Small intestine (tissue), 7 donors: Measurements from ENCODE around the gene KCNAB2. TPM values are rescaled to one million over a fixed set of nuclear protein-coding genes. Genes with fewer than 3 reads are reported as not detected.

Experiments used
- DNase-seq, 2 donors: peaks; one replicate each; pipeline versions ENCODE4 v3.0.0 to v3.0.0-alpha.2; 2013
- FAIRE-seq: peaks from 2 replicates; lab custom pipeline; 2012; peaks lifted over from hg19 to GRCh38; lab: Jason Lieb, UNC
- H3K27ac ChIP-seq, 3 donors: one replicate each; pipeline ENCODE4 v1.5.1; 2013; ENCODE audit warnings: low read length in 2 of 3, mild to moderate bottlenecking in 2 of 3, control low read depth in 1 of 3, inconsistent platforms in 1 of 3, low read depth in 1 of 3, moderate library complexity in 1 of 3
- H3K27me3 ChIP-seq, 3 donors: one replicate each; pipeline ENCODE4 v1.6.1; 2013; ENCODE audit warnings: low read length in 3 of 3, inconsistent platforms in 1 of 3; ENCODE audit not compliant: control insufficient read depth in 3 of 3, insufficient read depth in 3 of 3
- H3K36me3 ChIP-seq, 3 donors: one replicate each; pipeline ENCODE4 v1.6.1; 2013; ENCODE audit warnings: low read length in 3 of 3, inconsistent platforms in 1 of 3, low read depth in 1 of 3, mild to moderate bottlenecking in 1 of 3, moderate library complexity in 1 of 3; ENCODE audit not compliant: control insufficient read depth in 3 of 3, insufficient read depth in 2 of 3
- H3K4me1 ChIP-seq, 3 donors: one replicate each; pipeline ENCODE4 v1.6.1; 2013; ENCODE audit warnings: low read length in 2 of 3, inconsistent platforms in 1 of 3, low read depth in 1 of 3, mild to moderate bottlenecking in 1 of 3, moderate library complexity in 1 of 3; ENCODE audit not compliant: control insufficient read depth in 3 of 3, insufficient read depth in 2 of 3
- H3K4me3 ChIP-seq, 3 donors: one replicate each; pipeline ENCODE4 v1.5.1; 2013; ENCODE audit warnings: low read length in 3 of 3, control low read depth in 1 of 3, inconsistent platforms in 1 of 3, low read depth in 1 of 3, mild to moderate bottlenecking in 1 of 3, moderate library complexity in 1 of 3
- H3K9me3 ChIP-seq, 2 donors: one replicate each; pipeline ENCODE4 v1.6.1; 2013; ENCODE audit warnings: low read depth in 1 of 2, low read length in 1 of 2; ENCODE audit not compliant: control insufficient read depth in 2 of 2, insufficient read depth in 1 of 2
- WGBS, 3 donors: extraction: QIAGEN DNeasy Blood & Tissue Kit; methylation state at CpG; one replicate each; pipeline ENCODE4 v1.1.7; 2013; 5-methylcytosine and 5-hydroxymethylcytosine counted together
- polyA plus RNA-seq, 4 donors: library from polyadenylated mRNA; stranded (reverse) in 3 of 4; unstranded in 1 of 4; fragments of 200-250 nt in 3 of 4; fragments of 120-200 nt in 1 of 4; gene quantifications; one replicate each; pipeline versions ENCODE4 v1.2.1 to v1.2.3, GENCODE V29; 2013
- donor health status: healthy with polysubstance abuse.
- donor health status: control.
- donor health status: control.
- donor health status: Bipolar disorder and iron deficiency.
- donor health status: healthy.

The KCNAB2 gene
- polyA plus RNA-seq, 4 donors, result 1.1 to 35.7 (median 5.3) TPM

GRCh38 chr1:6093611-6094010 lies 47.9 kb downstream of the KCNAB2 start:
- FAIRE-seq (no peak), DNase-seq (no peak)
- Histone ChIP-seq H3K36me3 (peaks cover 0 to 9% (median 2%) of the 10 kb centered on the region in 3 donors), H3K27me3 (no peaks in the 10 kb centered on the region), H3K9me3 (no peaks in the 10 kb centered on the region), H3K4me3 (no peak overlapping the region), H3K27ac (no peak overlapping the region), H3K4me1 (no peaks in the 10 kb centered on the region)
- WGBS, 3 donors, result 77 to 90% (median 82%) methylated on average over 9 of the region's 9 CpGs

- H3K9me3 ChIP-seq, result no peaks in the 10 kb centered on the region
- H3K4me3 ChIP-seq, result no peak overlapping the region
- H3K36me3 ChIP-seq, result peaks cover 0 to 10% (median 2%) of the 10 kb centered on the region in 3 donors
- FAIRE-seq (no peak), DNase-seq (no peak)
- H3K27ac ChIP-seq, result no peak overlapping the region
- WGBS, 3 donors, result 93% methylated on average over 19 of the region's 19 CpGs
- no peaks in the 10 kb centered on the region for H3K4me1 ChIP-seq
- H3K27me3 ChIP-seq, result no peaks in the 10 kb centered on the region
Observed at GRCh38 chr1:6094246-6094645, 48.6 kb downstream of the KCNAB2 start.

- 62 to 85% (median 68%) methylated on average over 21 of the region's 21 CpGs for WGBS, 3 donors
- FAIRE-seq, result no peak
Observed at GRCh38 chr1:6094801-6095505, 49.3 kb downstream of the KCNAB2 start.

DNA sequence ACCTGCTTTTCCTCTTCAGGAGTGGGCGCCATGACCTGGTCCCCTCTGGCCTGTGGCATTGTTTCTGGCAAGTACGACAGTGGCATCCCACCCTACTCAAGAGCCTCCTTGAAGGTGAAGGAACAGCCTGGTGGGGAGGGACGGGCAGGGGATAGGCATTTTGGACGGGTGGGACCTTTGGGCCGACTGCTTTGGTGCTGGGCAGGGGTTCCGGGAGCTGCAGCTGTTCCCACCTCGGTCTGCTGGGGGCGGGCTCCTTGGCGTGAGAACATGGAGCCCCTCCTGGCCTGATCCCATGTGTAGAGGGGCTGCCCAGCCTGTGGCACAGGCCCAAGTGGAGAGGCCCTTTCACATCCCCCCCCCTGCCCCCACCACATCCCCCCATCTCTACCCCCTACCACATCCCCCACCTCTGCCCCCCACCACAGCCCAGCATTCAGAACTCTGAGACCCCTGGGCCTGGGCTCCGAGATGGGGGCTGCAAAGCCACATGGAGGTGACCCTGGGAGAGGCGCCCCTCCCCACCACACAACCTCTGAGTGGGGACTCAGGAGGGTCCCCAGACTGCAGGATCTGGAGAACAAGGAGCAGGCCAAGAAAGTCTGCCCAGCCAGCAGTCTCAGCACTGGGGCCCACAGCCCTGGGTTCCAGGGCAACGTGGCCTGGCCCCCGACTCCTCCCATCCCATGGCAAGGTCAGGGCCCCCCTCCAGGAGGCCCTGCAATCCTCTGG lies 50.0 kb downstream of the KCNAB2 start:
- Histone ChIP-seq H3K4me1 (no peaks in the 10 kb centered on the region), H3K36me3 (peaks cover 0 to 10% (median 2%) of the 10 kb centered on the region in 3 donors), H3K9me3 (no peaks in the 10 kb centered on the region), H3K27ac (no peak overlapping the region), H3K4me3 (no peak overlapping the region), H3K27me3 (no peaks in the 10 kb centered on the region)
- FAIRE-seq (no peak), DNase-seq (no peak)
- 78 to 87% (median 79%) methylated on average over 12 to 13 of the region's 13 CpGs for WGBS, 3 donors

More at GRCh38 chr1:6094801-6095505, 49.3 kb downstream of the KCNAB2 start:
- H3K27ac ChIP-seq, result no peak overlapping the region
- H3K27me3 ChIP-seq, result no peaks in the 10 kb centered on the region
- no peak overlapping the region for H3K4me3 ChIP-seq
- H3K36me3 ChIP-seq, result peaks cover 0 to 10% (median 2%) of the 10 kb centered on the region in 3 donors
- H3K9me3 ChIP-seq, result no peaks in the 10 kb centered on the region
- no peak for DNase-seq
- H3K4me1 ChIP-seq, result no peaks in the 10 kb centered on the region

GRCh38 chr1:6096243-6097116 lies 50.8 kb downstream of the KCNAB2 start:
- Histone ChIP-seq H3K4me1 (no peaks in the 10 kb centered on the region), H3K36me3 (peaks cover 0 to 10% (median 2%) of the 10 kb centered on the region in 3 donors), H3K9me3 (no peaks in the 10 kb centered on the region), H3K27ac (no peak overlapping the region), H3K4me3 (no peak overlapping the region), H3K27me3 (no peaks in the 10 kb centered on the region)
- 82 to 93% (median 91%) methylated on average over 22 to 23 of the region's 23 CpGs for WGBS, 3 donors
- FAIRE-seq (no peak), DNase-seq (no peak)

DNA sequence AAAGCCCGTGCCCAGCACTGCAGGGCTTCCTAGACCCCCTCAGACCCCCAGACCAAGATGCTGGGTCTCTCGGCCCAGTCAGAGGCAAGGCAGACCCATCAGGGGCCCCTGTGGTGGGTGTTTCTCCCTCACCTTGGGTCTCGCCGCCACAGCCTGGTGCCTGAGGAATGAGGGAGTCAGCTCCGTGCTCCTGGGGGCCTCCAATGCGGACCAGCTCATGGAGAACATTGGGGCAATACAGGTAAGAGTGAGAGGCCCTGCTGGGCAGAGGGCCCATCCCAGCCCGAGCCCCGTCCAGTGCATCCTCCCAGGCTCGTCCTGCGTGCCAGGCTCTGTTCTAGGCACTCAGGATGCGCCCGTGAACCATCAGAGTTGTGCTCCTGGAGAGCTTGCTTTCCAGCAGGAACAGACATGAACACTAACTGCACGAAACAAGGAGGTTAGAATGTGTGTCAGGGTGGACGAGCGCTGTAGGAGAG lies 51.5 kb downstream of the KCNAB2 start:
- Histone ChIP-seq H3K27me3 (no peaks in the 10 kb centered on the region), H3K4me1 (no peaks in the 10 kb centered on the region), H3K36me3 (peaks cover 0 to 10% (median 2%) of the 10 kb centered on the region in 3 donors), H3K9me3 (no peaks in the 10 kb centered on the region), H3K4me3 (no peak overlapping the region), H3K27ac (no peak overlapping the region)
- 86 to 93% (median 88%) methylated on average over 15 of the region's 15 CpGs for WGBS, 3 donors
- DNase-seq, result no peak
- no peak for FAIRE-seq

DNA sequence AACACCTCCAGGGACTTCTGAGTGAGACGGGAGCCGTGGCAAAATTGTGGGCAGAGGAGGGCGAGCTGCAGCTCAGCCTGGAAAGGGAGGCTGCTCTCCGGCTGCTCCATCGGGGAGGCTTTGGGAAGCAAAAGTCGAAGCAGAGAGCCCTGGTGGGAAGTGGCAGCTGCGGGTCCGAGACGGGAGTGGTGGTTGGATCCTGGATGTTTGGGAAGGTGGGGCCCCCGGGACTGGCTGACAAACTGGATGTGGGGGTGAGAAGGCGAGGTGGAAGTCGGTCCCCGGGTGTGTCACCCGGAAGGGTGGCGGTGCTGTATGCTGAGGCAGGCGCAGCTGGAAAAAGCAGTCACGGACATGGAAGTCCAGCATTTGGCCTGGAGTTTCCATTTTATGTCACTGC lies 52.1 kb downstream of the KCNAB2 start:
- Histone ChIP-seq H3K27ac (no peak overlapping the region), H3K27me3 (no peaks in the 10 kb centered on the region), H3K9me3 (no peaks in the 10 kb centered on the region), H3K4me1 (no peaks in the 10 kb centered on the region), H3K4me3 (no peak overlapping the region), H3K36me3 (peaks cover 0 to 10% (median 0%) of the 10 kb centered on the region in 3 donors)
- DNase-seq, result no peak
- WGBS, 3 donors, result 77 to 84% (median 83%) methylated on average over 17 of the region's 17 CpGs
- no peak for FAIRE-seq
